Putamen (tissue), 1 donor: ENCODE data around the gene MSLN.
A peak's percentile ranks its signal among the peaks of the same experiment; 100 is the strongest.
"Not testable (repeated sequence)": the region's sequence is repeated elsewhere in the genome, so short reads cannot be mapped to it uniquely, and the experiment has no call there.

ENCODE experiments used
- DNase-seq: peaks from one replicate; pipeline ENCODE4 v3.0.0-alpha.2; 2016; ENCODE audit warnings: low spot score

The MSLN gene

DNA sequence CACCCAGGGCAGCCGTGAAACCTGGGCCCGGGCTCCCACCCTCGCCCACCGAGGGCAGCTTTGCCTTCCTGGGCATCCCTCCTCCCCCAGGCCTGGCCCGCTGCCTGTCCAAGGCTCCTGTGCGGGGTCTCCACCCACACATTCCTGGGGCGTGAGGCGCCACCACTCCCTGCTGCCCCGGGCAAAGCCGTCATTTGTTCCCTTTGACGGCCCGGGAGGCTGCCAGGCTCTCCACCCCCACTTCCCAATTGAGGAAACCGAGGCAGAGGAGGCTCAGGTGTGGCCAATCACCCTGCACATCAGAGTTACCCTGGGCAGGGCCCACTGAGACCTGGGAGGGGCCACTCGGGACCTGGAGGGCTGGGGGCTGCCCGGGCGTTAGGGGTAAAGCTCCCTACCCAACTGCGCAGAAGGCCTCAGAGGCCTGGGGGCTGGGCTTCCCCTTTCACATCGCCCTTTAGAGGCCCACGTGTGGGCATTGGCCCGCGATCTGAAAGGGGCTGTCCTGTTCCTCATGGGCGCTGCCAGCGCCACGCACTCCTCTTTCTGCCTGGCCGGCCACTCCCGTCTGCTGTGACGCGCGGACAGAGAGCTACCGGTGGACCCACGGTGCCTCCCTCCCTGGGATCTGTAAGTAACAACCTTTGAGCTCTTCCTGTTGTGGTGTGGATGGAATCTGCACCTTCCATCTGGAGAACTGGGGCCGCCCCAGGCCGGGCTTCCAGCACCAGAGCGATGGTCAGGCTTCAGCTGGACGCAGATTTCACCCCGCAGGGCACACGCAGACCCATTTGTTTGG lies at the start of gene MSLN:
Gene MSLN, plus strand, starts transcription at position 190 of the 799 bp plus-strand sequence. CDS start 1,947 bp downstream, outside the sequence.
- DNase-seq: no peak

DNA sequence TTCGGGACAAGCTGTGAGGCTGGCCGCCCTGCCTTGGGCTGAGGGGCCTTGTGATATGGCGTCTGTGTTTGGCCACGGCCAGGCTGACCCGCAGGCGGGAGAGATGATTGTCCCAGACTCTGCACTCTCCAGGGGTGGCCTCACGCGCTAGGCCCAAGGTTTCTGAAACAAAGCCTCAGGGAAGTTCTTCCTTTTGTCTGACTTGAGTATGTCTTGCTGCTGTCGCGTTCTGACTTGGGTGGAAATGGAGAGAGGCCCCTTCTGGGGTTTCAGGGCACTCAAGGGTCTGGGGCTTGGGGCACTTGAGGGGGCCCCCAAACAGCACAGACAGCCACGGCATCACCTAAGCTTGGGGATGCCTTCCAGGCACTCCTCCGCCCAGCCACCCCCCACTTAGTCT lies 49.5 kb upstream of the MSLN start:
- no peak for DNase-seq

DNA sequence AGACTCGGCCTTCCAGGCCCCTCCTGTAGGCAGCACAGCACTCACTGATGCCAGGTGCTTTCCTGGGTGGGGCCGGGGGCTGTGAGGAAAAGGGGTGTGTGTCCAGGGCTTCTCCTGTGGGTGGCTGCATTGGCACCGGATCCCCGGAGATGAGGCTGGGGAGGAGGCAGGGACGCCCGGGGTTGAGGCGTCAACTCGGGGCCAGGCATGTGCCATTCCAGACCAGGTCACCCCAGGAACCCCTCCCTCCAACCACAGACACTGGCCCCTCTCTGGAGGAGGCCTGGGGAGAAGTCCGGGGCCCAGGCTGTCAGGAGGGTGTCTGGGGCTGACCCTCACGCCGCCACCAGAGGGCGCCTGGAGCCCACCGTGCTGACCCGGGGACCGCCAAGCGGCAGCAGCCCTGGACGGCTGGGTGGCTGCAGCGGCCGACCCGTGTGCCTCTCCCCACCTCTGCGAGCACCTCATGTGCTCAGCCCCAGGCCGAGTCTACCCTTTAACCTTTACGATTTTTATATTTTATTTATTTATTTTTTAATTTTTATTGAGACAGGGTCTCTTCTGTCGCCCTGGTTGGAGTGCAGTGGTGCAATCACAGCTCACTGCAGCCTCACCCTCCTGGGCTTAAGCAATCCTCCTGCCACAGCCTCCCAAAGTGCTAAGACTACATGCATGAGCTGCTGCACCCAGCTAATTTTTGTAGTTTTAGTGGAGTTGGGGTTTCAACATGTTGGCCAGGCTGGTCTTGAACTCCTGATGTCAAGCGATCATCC lies 48.8 kb upstream of the MSLN start:
- no peak for DNase-seq

DNA sequence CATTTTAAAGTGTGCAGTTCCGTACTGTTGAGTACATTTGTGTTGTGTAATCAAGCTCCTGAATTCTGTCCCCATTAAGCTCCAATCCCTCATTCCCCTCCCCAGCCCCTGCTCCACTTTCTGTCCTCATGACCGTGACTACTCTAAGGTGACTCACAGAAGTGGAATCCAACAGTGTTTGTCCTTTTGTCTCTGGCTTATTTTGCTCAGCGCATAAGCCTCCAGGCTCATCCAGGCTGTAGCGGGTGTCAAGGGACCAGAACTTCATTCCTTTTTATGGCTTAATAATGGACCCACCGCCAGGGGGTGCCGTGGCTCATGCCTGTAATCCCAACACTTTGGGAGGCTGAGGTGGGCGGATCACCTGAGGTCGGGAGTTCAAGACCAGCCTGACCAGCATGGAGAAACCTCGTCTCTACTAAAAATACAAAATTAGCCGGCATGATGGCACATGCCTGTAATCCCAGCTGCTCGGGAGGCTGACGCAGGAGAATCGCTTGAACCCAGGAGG lies 47.7 kb upstream of the MSLN start:
- not testable (repeated sequence) for DNase-seq

GRCh38 chr16:714079-714478 lies 46.5 kb upstream of the MSLN start:
- DNase-seq: no peak

DNA sequence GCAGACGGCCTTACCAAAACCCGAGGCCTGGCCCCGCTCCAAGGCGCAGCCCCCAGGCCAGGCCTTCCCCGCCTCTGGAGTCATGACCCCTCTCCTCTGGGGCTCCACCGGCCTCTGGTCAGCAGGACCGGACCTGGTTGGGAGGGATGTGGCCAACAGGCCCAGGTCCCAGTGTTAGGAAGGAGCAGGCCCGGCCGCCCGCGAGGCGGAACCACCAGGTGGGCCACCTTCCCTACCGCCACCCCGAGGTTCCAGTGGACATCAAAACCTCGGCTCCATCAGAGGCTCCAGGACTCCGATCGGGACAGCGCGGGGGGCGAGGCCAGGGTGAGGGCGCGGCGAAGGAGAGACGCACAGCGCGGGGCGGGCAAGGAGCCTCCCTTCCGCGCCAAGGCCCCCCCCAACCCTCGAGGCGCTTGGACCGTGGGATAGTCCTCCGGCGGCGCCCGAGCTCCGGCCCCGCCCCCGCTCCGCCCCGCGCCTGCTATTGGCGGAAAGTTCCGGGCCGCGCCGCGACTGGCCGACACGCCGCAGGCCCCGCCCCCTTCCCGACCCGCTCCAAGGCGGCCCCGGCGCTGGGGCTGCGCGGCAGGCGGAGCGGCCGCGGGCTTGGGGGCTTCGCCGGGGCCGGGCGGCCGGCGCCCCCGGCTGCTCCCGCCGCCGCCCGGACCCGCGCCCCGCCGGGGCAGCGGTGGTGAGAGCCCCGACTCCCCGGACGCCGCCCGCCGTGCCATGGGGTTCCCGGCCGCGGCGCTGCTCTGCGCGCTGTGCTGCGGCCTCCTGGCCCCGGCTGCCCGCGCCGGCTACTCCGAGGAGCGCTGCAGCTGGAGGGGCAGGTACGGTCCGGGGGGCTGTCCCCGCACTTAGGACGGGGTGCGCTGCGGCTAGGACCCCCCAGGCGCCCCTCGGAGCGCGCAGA lies 45.7 kb upstream of the MSLN start, which contains the start of gene METRN:
Gene METRN, plus strand, starts transcription at position 561 of the 919 bp plus-strand sequence. Its CDS starts 172 bp downstream, at position 733.
- DNase-seq: peak; percentile 89

DNA sequence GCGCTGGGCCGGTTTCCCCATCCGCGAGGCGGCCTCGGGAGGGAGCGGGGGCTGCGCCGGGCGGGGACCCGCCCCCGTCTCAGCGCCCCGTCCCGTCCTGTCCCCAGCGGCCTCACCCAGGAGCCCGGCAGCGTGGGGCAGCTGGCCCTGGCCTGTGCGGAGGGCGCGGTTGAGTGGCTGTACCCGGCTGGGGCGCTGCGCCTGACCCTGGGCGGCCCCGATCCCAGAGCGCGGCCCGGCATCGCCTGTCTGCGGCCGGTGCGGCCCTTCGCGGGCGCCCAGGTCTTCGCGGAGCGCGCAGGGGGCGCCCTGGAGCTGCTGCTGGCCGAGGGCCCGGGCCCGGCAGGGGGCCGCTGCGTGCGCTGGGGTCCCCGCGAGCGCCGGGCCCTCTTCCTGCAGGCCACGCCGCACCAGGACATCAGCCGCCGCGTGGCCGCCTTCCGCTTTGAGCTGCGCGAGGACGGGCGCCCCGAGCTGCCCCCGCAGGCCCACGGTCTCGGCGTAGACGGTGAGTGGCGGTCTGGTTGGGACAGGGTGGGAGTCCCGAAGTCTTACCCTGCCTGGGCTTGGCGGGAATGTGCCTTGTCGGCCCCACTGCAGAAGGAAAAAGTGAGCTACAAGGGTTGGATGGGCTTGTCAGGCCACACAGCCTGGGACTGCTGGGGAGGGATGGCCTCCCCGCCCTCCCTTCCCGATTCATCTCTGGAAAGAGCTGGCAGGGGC lies 44.9 kb upstream of the MSLN start:
- no peak for DNase-seq

DNA sequence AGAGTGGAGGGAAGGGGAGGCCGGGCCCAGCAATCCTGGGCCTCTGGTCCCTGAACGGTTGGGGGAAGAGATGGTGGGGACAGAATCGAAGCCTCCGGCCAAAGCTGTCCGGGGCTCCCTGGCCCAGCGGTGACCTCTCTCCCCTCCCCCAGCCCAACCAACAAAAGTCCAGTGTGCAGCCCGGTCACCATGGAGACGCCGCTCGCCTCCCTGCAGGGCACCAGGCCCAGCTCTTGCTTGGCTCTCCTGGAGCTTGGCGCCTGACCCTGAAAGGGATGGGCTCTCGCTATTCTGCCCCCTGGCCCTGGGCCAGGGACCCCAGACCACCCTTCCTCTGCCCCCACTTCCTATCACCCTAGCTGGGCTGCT lies 44.4 kb upstream of the MSLN start:
- DNase-seq: peak; percentile 95

- DNase-seq: no peak
Observed at GRCh38 chr16:716768-717325, 43.7 kb upstream of the MSLN start.

DNA sequence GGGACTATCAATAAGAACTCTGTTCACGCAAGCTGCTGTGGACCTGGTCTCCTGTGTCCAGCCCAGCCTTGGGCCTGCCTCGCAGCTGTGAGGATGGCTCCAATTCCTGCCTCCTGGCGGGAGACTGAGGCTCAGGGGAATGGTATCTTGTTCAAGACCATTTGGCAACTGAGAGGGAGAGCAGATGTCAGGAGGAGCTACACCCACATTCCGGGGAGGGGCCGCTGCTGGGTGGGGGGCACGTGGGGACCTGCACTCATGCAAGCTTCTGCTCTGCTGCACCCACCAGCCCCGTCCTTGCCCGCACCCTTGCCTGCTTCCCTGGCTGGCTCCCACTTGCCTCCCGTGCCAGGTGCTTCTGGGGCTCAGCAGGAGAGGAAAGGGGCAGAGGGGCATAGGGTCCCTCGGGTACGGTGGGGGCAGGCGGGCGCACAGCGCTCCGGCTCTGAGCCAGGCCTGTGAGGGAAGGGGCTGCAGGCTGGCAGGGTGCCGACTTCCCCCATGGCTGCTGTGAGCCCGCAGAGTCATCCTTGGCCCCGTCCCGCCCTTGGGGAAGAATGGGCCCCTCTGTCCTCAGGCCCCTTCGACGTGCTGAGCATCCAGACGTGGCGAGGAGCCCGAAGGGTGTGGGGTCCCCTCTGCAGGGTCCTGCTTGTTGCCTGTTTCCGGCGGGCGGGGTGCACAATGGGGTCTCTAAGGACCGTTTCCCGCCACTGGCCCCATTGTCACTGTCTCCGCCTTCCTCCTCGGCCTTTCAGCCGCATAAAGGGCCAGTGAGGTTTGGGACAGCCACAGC lies 42.9 kb upstream of the MSLN start:
- DNase-seq: no peak

DNA sequence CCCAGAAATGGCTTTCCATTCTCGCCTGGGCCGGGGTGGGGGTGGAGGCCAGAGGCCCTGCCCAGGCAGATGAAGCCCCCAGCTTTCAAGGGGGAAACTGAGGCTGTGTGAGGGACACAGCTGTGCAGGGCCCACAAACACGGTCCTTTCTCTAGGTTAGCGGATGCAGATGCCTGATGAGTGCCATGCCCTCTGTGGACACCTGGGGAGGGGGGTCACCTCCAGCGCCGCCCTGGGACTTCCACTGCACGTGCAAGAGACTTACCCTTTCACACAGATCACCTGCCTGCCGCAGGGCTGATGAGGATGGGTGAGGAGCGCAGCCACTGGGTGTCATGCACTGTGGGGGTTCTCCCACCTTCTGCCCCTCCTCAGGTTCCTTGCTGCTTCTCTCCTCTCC lies 42.1 kb upstream of the MSLN start:
- no peak for DNase-seq

GRCh38 chr16:718922-719321 lies 41.6 kb upstream of the MSLN start:
- no peak for DNase-seq

GRCh38 chr16:719815-720446 lies 40.6 kb upstream of the MSLN start:
- DNase-seq: no peak

GRCh38 chr16:720447-720989 lies 40.0 kb upstream of the MSLN start:
- DNase-seq: no peak

GRCh38 chr16:720990-721764 lies 39.4 kb upstream of the MSLN start, which contains the start of gene ANTKMT:
Gene ANTKMT (plus strand): TSS chr16:721146. CDS start chr16:721275, 129 bp downstream.
- no peak for DNase-seq

GRCh38 chr16:721765-722540 lies 38.6 kb upstream of the MSLN start:
- DNase-seq: no peak

- no peak for DNase-seq
Observed at GRCh38 chr16:722835-723633, 37.5 kb upstream of the MSLN start.
